B cell (primary cell): ENCODE data around the gene ASCL2.

Experiments used
- CTCF ChIP-seq: fragments of 200-600 bp; IDR thresholded peaks from one replicate; pipeline ENCODE4 v1.8.0; 2022; ENCODE audit warnings: antibody characterized with exemption, mild to moderate bottlenecking
- EZH2 ChIP-seq: IDR thresholded peaks from 2 replicates; pipeline ENCODE4 v1.6.1; 2012; ENCODE audit warnings: borderline replicate concordance, low read depth, mild to moderate bottlenecking, moderate library complexity, low read length; ENCODE audit not compliant: insufficient read depth, poor library complexity, severe bottlenecking

- TF ChIP-seq CTCF, result no peak
- TF ChIP-seq EZH2, result no peak
Measured at GRCh38 chr11:2312232-2313042, 42.0 kb upstream of the ASCL2 start.
